IMR-90 (cell line): Measurements from ENCODE around the gene TGM4. TPM values are rescaled to one million over a fixed set of nuclear protein-coding genes. Genes with fewer than 3 reads are reported as not detected.

Source experiments
- ATAC-seq: fragments of 200-7000 bp; cut with Tn5 transposase; 2 replicates; pipeline ENCODE4 v1.9.1; 2020; ENCODE audit warnings: low read depth, mild to moderate bottlenecking, moderate library complexity
- BruUV-seq: library from RNA; stranded (reverse); fragments of 400-500 nt; replicated peaks from 2 replicates; lab custom pipeline; 2021; lab: Mats Ljungman, UMichigan
- CTCF ChIA-PET: fragments of 300-600 bp; formaldehyde crosslinking; extraction: SDS; loops from one replicate; lab custom pipeline; 2021; ENCODE audit warnings: antibody characterized with exemption; lab: Yijun Ruan, JAX
- POLR2A ChIA-PET: fragments of 300-600 bp; sonication (Branson Sonifier 250); formaldehyde crosslinking; loops from one replicate; lab custom pipeline; 2022; ENCODE audit warnings: antibody characterized with exemption; ENCODE audit not compliant: unreplicated experiment; lab: Charles Lee
- DNase-seq: peaks from one replicate; pipeline ENCODE4 v3.0.0; 2013
- H2AFZ ChIP-seq: replicated peaks from 2 replicates; pipeline ENCODE3; 2013; ENCODE audit warnings: low read length, mild to moderate bottlenecking; ENCODE audit not compliant: poor library complexity
- H2AK5ac ChIP-seq: 2 replicates; pipeline ENCODE4 v1.6.1; 2013; ENCODE audit warnings: low read depth, low read length, inconsistent platforms
- H2AK9ac ChIP-seq: replicated peaks from 2 replicates; pipeline ENCODE3; 2013; ENCODE audit warnings: mild to moderate bottlenecking, low read depth, low read length, moderate library complexity; ENCODE audit not compliant: poor library complexity
- H2BK120ac ChIP-seq: 2 replicates; pipeline ENCODE4 v1.6.1; 2013; ENCODE audit warnings: low read depth, low read length, inconsistent platforms
- H2BK15ac ChIP-seq: 3 replicates; pipeline ENCODE4 v1.6.1; 2013; ENCODE audit warnings: low read depth, low read length, inconsistent platforms
- H2BK20ac ChIP-seq: 2 replicates; pipeline ENCODE4 v1.6.1; 2013; ENCODE audit warnings: low read depth, mild to moderate bottlenecking, inconsistent platforms, low read length, moderate library complexity
- H2BK5ac ChIP-seq: 2 replicates; pipeline ENCODE4 v1.6.1; 2013; ENCODE audit warnings: mild to moderate bottlenecking, low read depth, low read length, inconsistent platforms; ENCODE audit not compliant: poor library complexity, severe bottlenecking
- H3K14ac ChIP-seq: replicated peaks from 2 replicates; pipeline ENCODE4 v1.6.1; 2013; ENCODE audit warnings: low read depth, low read length, inconsistent platforms
- H3K18ac ChIP-seq: 2 replicates; pipeline ENCODE4 v1.6.1; 2013; ENCODE audit warnings: low read depth, low read length, control low read depth
- H3K23ac ChIP-seq: 2 replicates; pipeline ENCODE4 v1.6.1; 2013; ENCODE audit warnings: low read depth, low read length, inconsistent platforms
- H3K27ac ChIP-seq: 2 replicates; pipeline ENCODE4 v1.5.1; 2013; ENCODE audit warnings: mild to moderate bottlenecking, control low read depth, low read length; ENCODE audit not compliant: insufficient read depth
- H3K27me3 ChIP-seq: 2 replicates; pipeline ENCODE4 v1.6.1; 2013; ENCODE audit warnings: low read length; ENCODE audit not compliant: control insufficient read depth, insufficient read depth
- H3K36me3 ChIP-seq: 2 replicates; pipeline ENCODE4 v1.6.1; 2013; ENCODE audit warnings: low read length, mixed read lengths; ENCODE audit not compliant: control insufficient read depth, insufficient read depth
- H3K4ac ChIP-seq: 2 replicates; pipeline ENCODE4 v1.6.1; 2013; ENCODE audit warnings: low read depth, low read length, inconsistent platforms
- H3K4me1 ChIP-seq: 2 replicates; pipeline ENCODE4 v1.6.1; 2013; ENCODE audit warnings: low read length, mixed read lengths; ENCODE audit not compliant: control insufficient read depth, insufficient read depth
- H3K4me2 ChIP-seq: 2 replicates; pipeline ENCODE4 v1.6.1; 2013; ENCODE audit warnings: low read depth, mild to moderate bottlenecking, control low read depth, low read length, moderate library complexity
- H3K4me3 ChIP-seq: 2 replicates; pipeline ENCODE4 v1.5.1; 2013; ENCODE audit warnings: low read depth, mild to moderate bottlenecking, control low read depth, low read length, moderate library complexity; ENCODE audit not compliant: insufficient read depth
- H3K56ac ChIP-seq: 2 replicates; pipeline ENCODE4 v1.6.1; 2013; ENCODE audit warnings: low read length, inconsistent platforms; ENCODE audit not compliant: insufficient read depth; ENCODE audit errors: extremely low read depth
- H3K79me1 ChIP-seq, 2 experiments: 2 replicates each; pipeline ENCODE4 v1.6.1; 2013; ENCODE audit warnings: low read length in 2 of 2, inconsistent platforms in 1 of 2, low read depth in 1 of 2
- H3K9ac ChIP-seq: 2 replicates; pipeline ENCODE4 v1.6.1; 2013; ENCODE audit warnings: low read depth, low read length, control low read depth
- H3K9me1 ChIP-seq: 2 replicates; pipeline ENCODE4 v1.6.1; 2013; ENCODE audit warnings: low read length, inconsistent platforms; ENCODE audit not compliant: insufficient read depth
- H3K9me3 ChIP-seq: 2 replicates; pipeline ENCODE4 v1.6.1; 2013; ENCODE audit warnings: low read length; ENCODE audit not compliant: control insufficient read depth, insufficient read depth
- H4K20me1 ChIP-seq: 2 replicates; pipeline ENCODE4 v1.6.1; 2013; ENCODE audit warnings: low read length, inconsistent platforms; ENCODE audit not compliant: insufficient read depth
- H4K5ac ChIP-seq: 2 replicates; pipeline ENCODE4 v1.6.1; 2013; ENCODE audit warnings: mild to moderate bottlenecking, low read depth, low read length, control low read depth
- H4K8ac ChIP-seq, 2 experiments: 2 replicates each; pipeline ENCODE4 v1.6.1; 2013; ENCODE audit warnings: low read depth in 2 of 2, low read length in 2 of 2, control low read depth in 1 of 2, inconsistent platforms in 1 of 2
- H4K91ac ChIP-seq: 2 replicates; pipeline ENCODE4 v1.6.1; 2013; ENCODE audit warnings: low read depth, low read length, inconsistent platforms; ENCODE audit not compliant: insufficient read depth
- BHLHE40 ChIP-seq: fragments of 150-350 bp; IDR thresholded peaks from 2 replicates; pipeline ENCODE4 v1.6.1; 2016; ENCODE audit warnings: mild to moderate bottlenecking, low read depth, low read length
- MXI1 ChIP-seq: IDR thresholded peaks from 2 replicates; pipeline ENCODE4 v1.6.1; 2012; ENCODE audit warnings: low read depth, mild to moderate bottlenecking, low read length, moderate library complexity, borderline replicate concordance
- POLR2A ChIP-seq: IDR thresholded peaks from 2 replicates; pipeline ENCODE4 v1.6.1; 2012; ENCODE audit warnings: mild to moderate bottlenecking, low read depth, low read length
- RFX5 ChIP-seq: IDR thresholded peaks from 2 replicates; pipeline ENCODE4 v1.8.0; 2012; ENCODE audit warnings: low read depth, mild to moderate bottlenecking, low read length, moderate library complexity
- WGBS, 2 experiments: methylation state at CpG; one replicate each; pipeline versions ENCODE4 v1.1.5 to v1.1.7; 2013; ENCODE audit warnings: missing lambda C conversion rate in 2 of 2; ENCODE audit not compliant: insufficient read length in 1 of 2; ENCODE audit errors: extremely low coverage in 2 of 2; 5-methylcytosine and 5-hydroxymethylcytosine counted together
- dilution Hi-C: fragments of 300-500 bp; cut with HindIII; formaldehyde crosslinking; loops from one replicate; pipeline ENCODE4 v1.14.3; 2018; ENCODE audit warnings: low sequenced_read_pairs; ENCODE audit not compliant: unreplicated experiment
- in situ Hi-C: fragments of 300-500 bp; cut with MboI; formaldehyde crosslinking; loops from 3 replicates; pipeline ENCODE4 v1.14.3; 2019; ENCODE audit warnings: low sequenced_read_pairs, inconsistent platforms, mixed read lengths
- intact Hi-C: fragments of 100-400 bp; cut with micrococcal nuclease; formaldehyde crosslinking; loops from 2 replicates; pipeline ENCODE4 v1.10.0; 2022
- polyA plus RNA-seq, 3 experiments: library from polyadenylated mRNA; depleted of rRNA; stranded (reverse); fragments of >200 nt; gene quantifications; 2 replicates each; pipeline ENCODE4 v1.2.3, GENCODE V29; 2012; ENCODE audit warnings: low replicate concordance in 1 of 3
- total RNA-seq: library from RNA; depleted of rRNA; stranded (reverse); fragments of >200 nt; gene quantifications from 2 replicates; pipeline ENCODE4 v1.2.3, GENCODE V29; 2012

TGM4 gene
- total and polyA plus RNA-seq, 2 of the 4 experiments (the other 2 are of a cell fraction) = under 0.01 to 0.10 TPM

DNA sequence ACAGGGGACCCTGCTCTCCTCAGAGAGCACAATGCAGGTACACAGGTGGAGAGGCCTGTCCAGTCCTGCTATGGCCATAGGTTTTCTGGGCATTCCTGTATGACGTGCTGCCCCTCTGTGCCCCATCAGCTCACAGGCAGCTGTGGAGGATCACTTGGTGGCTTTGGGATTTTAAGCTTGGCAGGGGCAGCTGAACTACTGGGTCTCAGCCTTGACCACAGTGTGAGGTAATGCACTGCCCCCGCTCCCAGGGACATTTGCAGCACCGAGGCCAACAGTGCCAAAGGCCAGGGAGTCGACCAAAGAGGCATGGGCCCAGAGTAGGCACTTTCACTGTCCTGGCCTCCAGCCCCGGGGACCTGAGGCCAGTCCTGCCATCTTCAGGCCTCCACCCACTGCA lies 55.4 kb downstream of the TGM4 start:
- Histone ChIP-seq H3K14ac (no peak overlapping the region), H2AK5ac (no peak overlapping the region), H2BK20ac (no peak overlapping the region), H3K4me1 (no peaks in the 10 kb centered on the region), H3K36me3 (peaks cover 61% of the 10 kb centered on the region), H3K18ac (no peak overlapping the region), H4K20me1 (no peaks in the 10 kb centered on the region), H3K56ac (no peak overlapping the region), H3K27me3 (no peaks in the 10 kb centered on the region), H3K27ac (no peak overlapping the region), H4K8ac (no peak overlapping the region), H2BK120ac (no peak overlapping the region), H3K23ac (no peak overlapping the region), H3K9me3 (no peaks in the 10 kb centered on the region), H2BK15ac (no peak overlapping the region), H3K9me1 (peaks cover 16% of the 10 kb centered on the region; the same call in 1 of the 2 replicates), H2BK5ac (no peak overlapping the region), H4K5ac (no peak overlapping the region), H3K4me3 (no peak overlapping the region), H3K9ac (no peak overlapping the region), H2AK9ac (no peak overlapping the region), H4K91ac (no peak overlapping the region), H2AFZ (no peak overlapping the region), H3K79me1 (peaks cover 0 to 5% of the 10 kb centered on the region in 2 experiments; a peak in 3 of 4 replicates), H3K4me2 (no peak overlapping the region), H3K4ac (no peak overlapping the region)
- POLR2A ChIA-PET = no interaction called here
- in situ Hi-C loops (no loop called here), intact Hi-C loops (no loop called here), dilution Hi-C loops (no loop called here)
- TF ChIP-seq POLR2A = no peak
- no peak for TF ChIP-seq BHLHE40
- TF ChIP-seq MXI1 = no peak
- TF ChIP-seq RFX5 = no peak
- WGBS, 2 experiments = 97% methylated on average over 3 of the region's 5 CpGs; no CpG with 5 or more reads in 1 of the 2 experiments
- ATAC-seq (no peak), DNase-seq (no peak)
- CTCF ChIA-PET = no interaction called here
- BruUV-seq = no TSS peak
